ENCODE measurements around the gene ZNF771.

DNA sequence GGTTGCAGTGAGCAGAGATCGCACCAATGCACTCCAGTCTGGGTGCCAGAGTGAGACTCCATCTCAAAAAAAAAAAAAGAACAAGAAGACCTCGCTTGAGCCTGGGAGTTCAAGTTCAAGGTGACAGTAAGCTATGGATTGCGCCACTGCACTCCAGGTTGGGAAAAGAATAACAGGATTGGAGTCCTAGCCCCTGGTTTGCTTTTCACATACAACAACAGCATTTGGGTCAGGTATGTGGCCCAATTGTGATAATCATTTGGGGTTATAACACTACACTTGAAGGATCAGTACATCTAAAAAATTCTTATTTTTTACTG, 41.7 kb downstream of the ZNF771 start:
- TF ChIP-seq, protein P1, sequence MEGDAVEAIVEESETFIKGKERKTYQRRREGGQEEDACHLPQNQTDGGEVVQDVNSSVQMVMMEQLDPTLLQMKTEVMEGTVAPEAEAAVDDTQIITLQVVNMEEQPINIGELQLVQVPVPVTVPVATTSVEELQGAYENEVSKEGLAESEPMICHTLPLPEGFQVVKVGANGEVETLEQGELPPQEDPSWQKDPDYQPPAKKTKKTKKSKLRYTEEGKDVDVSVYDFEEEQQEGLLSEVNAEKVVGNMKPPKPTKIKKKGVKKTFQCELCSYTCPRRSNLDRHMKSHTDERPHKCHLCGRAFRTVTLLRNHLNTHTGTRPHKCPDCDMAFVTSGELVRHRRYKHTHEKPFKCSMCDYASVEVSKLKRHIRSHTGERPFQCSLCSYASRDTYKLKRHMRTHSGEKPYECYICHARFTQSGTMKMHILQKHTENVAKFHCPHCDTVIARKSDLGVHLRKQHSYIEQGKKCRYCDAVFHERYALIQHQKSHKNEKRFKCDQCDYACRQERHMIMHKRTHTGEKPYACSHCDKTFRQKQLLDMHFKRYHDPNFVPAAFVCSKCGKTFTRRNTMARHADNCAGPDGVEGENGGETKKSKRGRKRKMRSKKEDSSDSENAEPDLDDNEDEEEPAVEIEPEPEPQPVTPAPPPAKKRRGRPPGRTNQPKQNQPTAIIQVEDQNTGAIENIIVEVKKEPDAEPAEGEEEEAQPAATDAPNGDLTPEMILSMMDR (IDR thresholded peaks at IDR 0.05) = no peak
- TF ChIP-seq POLR2A (IDR thresholded peaks at IDR 0.05) = no peak

Measured in Peyer's patch (tissue), 4 donors.